Activated CD4-positive, alpha-beta memory T cell treated with anti-CD3 and anti-CD28 coated beads for 36 hours (primary cell): ENCODE results near the gene RFNG. TPM values are rescaled to one million over a fixed set of nuclear protein-coding genes. Genes with fewer than 3 reads are reported as not detected.
"Not testable (repeated sequence)": the region's sequence is repeated elsewhere in the genome, so short reads cannot be mapped to it uniquely, and the experiment has no call there.

Experiments used
- CTCF ChIA-PET: fragments of 350-600 bp; sonication (Branson Sonifier 250); formaldehyde crosslinking; loops from one replicate; lab custom pipeline; 2021; ENCODE audit warnings: antibody characterized with exemption, inconsistent platforms; lab: Charles Lee
- POLR2A ChIA-PET: fragments of 350-600 bp; sonication (Branson Sonifier 250); formaldehyde crosslinking; loops from one replicate; lab custom pipeline; 2021; ENCODE audit warnings: antibody characterized with exemption; lab: Charles Lee
- DNase-seq: peaks from one replicate; pipeline ENCODE4 v3.0.0-alpha.2; 2020
- H3K27ac Mint-ChIP-seq: one replicate; pipeline ENCODE4 v1.8.0; 2021; ENCODE audit warnings: mixed read lengths
- H3K27me3 Mint-ChIP-seq: one replicate; pipeline ENCODE4 v1.8.0; 2021; ENCODE audit warnings: mixed read lengths
- H3K36me3 Mint-ChIP-seq: one replicate; pipeline ENCODE4 v1.8.0; 2021; ENCODE audit warnings: mixed read lengths
- H3K4me1 Mint-ChIP-seq: one replicate; pipeline ENCODE4 v1.8.0; 2021; ENCODE audit warnings: low read depth, mixed read lengths
- H3K4me3 Mint-ChIP-seq: one replicate; pipeline ENCODE4 v1.8.0; 2021; ENCODE audit warnings: mild to moderate bottlenecking, mixed read lengths
- H3K9me3 Mint-ChIP-seq: one replicate; pipeline ENCODE4 v1.8.0; 2021; ENCODE audit warnings: mixed read lengths
- intact Hi-C: fragments of 100-400 bp; cut with micrococcal nuclease; formaldehyde crosslinking; loops from one replicate; pipeline ENCODE4 v1.15.1; 2023
- total RNA-seq, 2 experiments: library from RNA; stranded (reverse); gene quantifications; one replicate each; pipeline ENCODE4 v1.2.3, GENCODE V29; 2021

Gene RFNG
- total RNA-seq, 2 experiments from 2014 or later, result 16.5 to 17.5 TPM

- POLR2A ChIA-PET, result no interaction called here
These were observed 5.6 kb downstream of the RFNG start for GRCh38 chr17:82045936-82046484.

GRCh38 chr17:82043507-82043906 is 8.1 kb downstream of the RFNG start:
- H3K36me3 Mint-ChIP-seq, result no peaks in the 10 kb centered on the region
- H3K4me3 Mint-ChIP-seq, result no peak overlapping the region
- intact Hi-C loops, result no loop called here
- H3K27ac Mint-ChIP-seq, result no peak overlapping the region
- ChIA-PET CTCF (no interaction called here), POLR2A (interaction anchor here (0.9 kb wide), 1 partner anchor 13 kb away, joined by 3 read pairs; no protein-coding TSS in a partner anchor)
- no peak for DNase-seq
- H3K4me1 Mint-ChIP-seq, result peaks cover 2% of the 10 kb centered on the region
- no peaks in the 10 kb centered on the region for H3K27me3 Mint-ChIP-seq
- H3K9me3 Mint-ChIP-seq, result no peaks in the 10 kb centered on the region

More at GRCh38 chr17:82045936-82046484, 5.6 kb downstream of the RFNG start:
- intact Hi-C loops, result no loop called here
- no peak for DNase-seq
- no peaks in the 10 kb centered on the region for H3K9me3 Mint-ChIP-seq
- H3K4me3 Mint-ChIP-seq, result no peak overlapping the region
- peaks cover 10% of the 10 kb centered on the region for H3K4me1 Mint-ChIP-seq
- CTCF ChIA-PET, result no interaction called here
- no peaks in the 10 kb centered on the region for H3K27me3 Mint-ChIP-seq
- no peak overlapping the region for H3K27ac Mint-ChIP-seq
- H3K36me3 Mint-ChIP-seq, result peaks cover 2% of the 10 kb centered on the region

- intact Hi-C loops, result no loop called here
- POLR2A ChIA-PET, result interaction anchor here (0.9 kb wide), 1 partner anchor 12 kb away, joined by 3 read pairs; no protein-coding TSS in a partner anchor
- H3K9me3 Mint-ChIP-seq, result no peaks in the 10 kb centered on the region
- CTCF ChIA-PET, result no interaction called here
- no peaks in the 10 kb centered on the region for H3K27me3 Mint-ChIP-seq
- H3K36me3 Mint-ChIP-seq, result no peaks in the 10 kb centered on the region
- no peak overlapping the region for H3K4me3 Mint-ChIP-seq
- H3K27ac Mint-ChIP-seq, result no peak overlapping the region
- peaks cover 7% of the 10 kb centered on the region for H3K4me1 Mint-ChIP-seq
- no peak for DNase-seq
These were observed 9.0 kb downstream of the RFNG start for GRCh38 chr17:82042649-82043048.

- intact Hi-C loops, result no loop called here
- no peak overlapping the region for H3K4me3 Mint-ChIP-seq
- H3K36me3 Mint-ChIP-seq, result no peaks in the 10 kb centered on the region
- CTCF ChIA-PET, result interaction anchor here (0.7 to 1.2 kb wide), 2 partner anchors 11 kb away, joined by 3 read pairs; no protein-coding TSS in a partner anchor
- no peak for DNase-seq
- H3K4me1 Mint-ChIP-seq, result peaks cover 13% of the 10 kb centered on the region
- no peaks in the 10 kb centered on the region for H3K9me3 Mint-ChIP-seq
- POLR2A ChIA-PET, result no interaction called here
- H3K27me3 Mint-ChIP-seq, result no peaks in the 10 kb centered on the region
- no peak overlapping the region for H3K27ac Mint-ChIP-seq
These were observed 10.3 kb downstream of the RFNG start for GRCh38 chr17:82041144-82041814.

GRCh38 chr17:82039695-82040299 is 11.8 kb downstream of the RFNG start:
- Mint-ChIP-seq H3K27me3 (no peaks in the 10 kb centered on the region), H3K4me3 (no peak overlapping the region), H3K4me1 (peaks cover 18% of the 10 kb centered on the region), H3K27ac (no peak overlapping the region), H3K9me3 (no peaks in the 10 kb centered on the region), H3K36me3 (peaks cover 6% of the 10 kb centered on the region)
- CTCF ChIA-PET, result interaction anchor here (1.1 to 2.8 kb wide), 2 partner anchors 80 to 166 kb away, joined by 3 to 21 read pairs; no protein-coding TSS in a partner anchor
- POLR2A ChIA-PET, result no interaction called here
- no peak for DNase-seq
- intact Hi-C loops, result loop anchor here (10.0 kb wide), 1 partner anchor 375 kb away; the partner anchor contains the start of genes HEXD and OGFOD3

GRCh38 chr17:82038796-82039409 is 12.7 kb downstream of the RFNG start:
- not testable (repeated sequence) for DNase-seq, H3K27ac Mint-ChIP-seq, H3K9me3 Mint-ChIP-seq, H3K27me3 Mint-ChIP-seq, H3K4me3 Mint-ChIP-seq, H3K36me3 Mint-ChIP-seq
- CTCF ChIA-PET, result interaction anchor here (1.1 to 2.8 kb wide), 4 partner anchors 9 to 167 kb away, joined by 3 to 21 read pairs (median 8); partner anchors contain the start of gene MAFG
- H3K4me1 Mint-ChIP-seq, result peaks cover 18% of the 10 kb centered on the region
- POLR2A ChIA-PET, result interaction anchor here (0.6 kb wide), 1 partner anchor 78 kb away, joined by 3 read pairs; the partner anchor contains the start of gene NOTUM
- intact Hi-C loops, result loop anchor here (10.0 kb wide), 1 partner anchor 376 kb away; the partner anchor contains the start of genes HEXD and OGFOD3

- no peaks in the 10 kb centered on the region for H3K27me3 Mint-ChIP-seq
- peaks cover 18% of the 10 kb centered on the region for H3K4me1 Mint-ChIP-seq
- peaks cover 6% of the 10 kb centered on the region for H3K36me3 Mint-ChIP-seq
- ChIA-PET CTCF (interaction anchor here (0.6 to 2.8 kb wide), 20 partner anchors 8 to 198 kb away, joined by 3 to 21 read pairs (median 4); partner anchors contain the start of genes CENPX, LRRC45 and MAFG), POLR2A (interaction anchor here (0.7 to 1.1 kb wide), 9 partner anchors 12 to 100 kb away, joined by 3 to 9 read pairs (median 4); partner anchors contain the start of genes CENPX, DUS1L, GPS1 and LRRC45)
- no peaks in the 10 kb centered on the region for H3K9me3 Mint-ChIP-seq
- peak overlapping the region; percentile 83 for H3K4me3 Mint-ChIP-seq
- intact Hi-C loops, result loop anchor here (2.0 to 10.0 kb wide), 2 partner anchors 15 to 377 kb away; partner anchors contain the start of genes CENPX, HEXD, LRRC45 and OGFOD3
- DNase-seq, result no peak
- peak overlapping the region; percentile 88 for H3K27ac Mint-ChIP-seq
These were observed 13.8 kb downstream of the RFNG start for GRCh38 chr17:82037889-82038195.

GRCh38 chr17:82037092-82037888 is 14.3 kb downstream of the RFNG start, which contains the start of gene DCXR:
TSS of gene DCXR (minus strand) at chr17:82037697. CDS start at chr17:82037682, 15 bp downstream.
- POLR2A ChIA-PET, result interaction anchor here (0.7 to 1.1 kb wide), 9 partner anchors 13 to 100 kb away, joined by 3 to 9 read pairs (median 4); partner anchors contain the start of genes CENPX, DUS1L, GPS1 and LRRC45
- CTCF ChIA-PET, result interaction anchor here (0.6 to 2.8 kb wide), 23 partner anchors 8 to 199 kb away, joined by 3 to 21 read pairs (median 4); partner anchors contain the start of genes CENPX, LRRC45 and MAFG
- Mint-ChIP-seq H3K4me3 (peak within 1 kb of the TSS; percentile 83), H3K4me1 (peaks cover 19% of the 10 kb centered on the region), H3K27me3 (no peaks in the 10 kb centered on the region), H3K27ac (peak within 1 kb of the TSS; percentile 88), H3K36me3 (peaks cover 6% of the 10 kb centered on the region), H3K9me3 (no peaks in the 10 kb centered on the region)
- DNase-seq, result peak; percentile 97
- intact Hi-C loops, result loop anchor here (2.0 to 10.0 kb wide), 2 partner anchors 14 to 378 kb away; partner anchors contain the start of genes CENPX, HEXD, LRRC45 and OGFOD3

- Mint-ChIP-seq H3K27ac (no peak overlapping the region), H3K27me3 (no peaks in the 10 kb centered on the region), H3K36me3 (peaks cover 6% of the 10 kb centered on the region), H3K9me3 (no peaks in the 10 kb centered on the region), H3K4me1 (peaks cover 19% of the 10 kb centered on the region), H3K4me3 (peak overlapping the region; percentile 83)
- ChIA-PET POLR2A (no interaction called here), CTCF (interaction anchor here (0.6 to 2.8 kb wide), 6 partner anchors 14 to 117 kb away, joined by 3 to 21 read pairs (median 3); partner anchors contain the start of genes CENPX and LRRC45)
- no peak for DNase-seq
- intact Hi-C loops, result loop anchor here (2.0 to 10.0 kb wide), 2 partner anchors 14 to 378 kb away; partner anchors contain the start of genes CENPX, HEXD, LRRC45 and OGFOD3
These were observed 14.9 kb downstream of the RFNG start for GRCh38 chr17:82036634-82037091.

GRCh38 chr17:82035956-82036633 is 15.5 kb downstream of the RFNG start:
- peaks cover 6% of the 10 kb centered on the region for H3K36me3 Mint-ChIP-seq
- intact Hi-C loops, result loop anchor here (2.0 to 10.0 kb wide), 2 partner anchors 13 to 379 kb away; partner anchors contain the start of genes CENPX, HEXD, LRRC45 and OGFOD3
- peaks cover 19% of the 10 kb centered on the region for H3K4me1 Mint-ChIP-seq
- no peaks in the 10 kb centered on the region for H3K27me3 Mint-ChIP-seq
- H3K9me3 Mint-ChIP-seq, result no peaks in the 10 kb centered on the region
- no peak for DNase-seq
- H3K27ac Mint-ChIP-seq, result no peak overlapping the region
- H3K4me3 Mint-ChIP-seq, result peak overlapping the region; percentile 83
- POLR2A ChIA-PET, result interaction anchor here (1.3 kb wide), 1 partner anchor 29 kb away, joined by 5 read pairs; the partner anchor contains the start of gene DUS1L
- CTCF ChIA-PET, result interaction anchor here (0.6 to 1.6 kb wide), 6 partner anchors 13 to 118 kb away, joined by 3 to 5 read pairs (median 3); partner anchors contain the start of genes CENPX and LRRC45
